Measurements from ENCODE around the gene MAD1L1. TPM values are rescaled to one million over a fixed set of nuclear protein-coding genes. Genes with fewer than 3 reads are reported as not detected.
"Not testable (repeated sequence)": the region's sequence is repeated elsewhere in the genome, so short reads cannot be mapped to it uniquely, and the experiment has no call there.

MAD1L1 gene
- total RNA-seq, 1 donor from 2014 or later = 17.9 TPM

DNA sequence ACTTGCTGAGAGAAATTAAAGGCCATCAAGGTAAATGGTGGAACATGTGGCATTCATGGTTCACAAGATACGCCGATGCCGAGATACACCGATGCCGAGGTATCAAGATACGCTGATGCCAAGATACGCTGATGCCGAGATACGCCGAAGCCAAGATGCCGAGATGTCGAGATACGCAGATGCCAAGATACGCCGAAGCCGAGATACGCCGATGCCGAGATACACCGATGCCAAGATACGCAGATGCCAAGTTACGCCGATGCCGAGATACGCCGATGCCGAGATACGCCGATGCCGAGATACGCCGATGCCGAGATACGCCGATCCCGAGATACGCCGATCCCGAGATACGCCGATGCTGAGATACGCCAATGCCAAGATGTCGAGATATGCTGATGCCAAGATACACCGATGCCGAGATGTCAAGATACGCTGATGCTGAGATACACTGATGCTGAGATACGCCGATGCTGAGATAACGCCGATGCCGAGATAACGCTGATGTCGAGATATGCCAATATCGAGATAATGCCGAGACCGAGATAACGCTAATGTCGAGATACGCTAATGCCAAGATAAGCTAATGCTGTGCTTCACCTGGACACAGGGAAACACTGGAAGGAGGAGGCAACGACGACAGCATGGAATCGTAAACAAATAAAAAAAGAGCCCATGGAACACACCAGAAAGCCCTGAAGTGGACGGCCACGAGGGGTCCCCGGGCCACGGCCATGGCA lies 172.6 kb downstream of the MAD1L1 start:
- no peak for ATAC-seq (ENCODE audit: poor library complexity)
- intact Hi-C loops (cut with DNase I) = no loop called here

DNA sequence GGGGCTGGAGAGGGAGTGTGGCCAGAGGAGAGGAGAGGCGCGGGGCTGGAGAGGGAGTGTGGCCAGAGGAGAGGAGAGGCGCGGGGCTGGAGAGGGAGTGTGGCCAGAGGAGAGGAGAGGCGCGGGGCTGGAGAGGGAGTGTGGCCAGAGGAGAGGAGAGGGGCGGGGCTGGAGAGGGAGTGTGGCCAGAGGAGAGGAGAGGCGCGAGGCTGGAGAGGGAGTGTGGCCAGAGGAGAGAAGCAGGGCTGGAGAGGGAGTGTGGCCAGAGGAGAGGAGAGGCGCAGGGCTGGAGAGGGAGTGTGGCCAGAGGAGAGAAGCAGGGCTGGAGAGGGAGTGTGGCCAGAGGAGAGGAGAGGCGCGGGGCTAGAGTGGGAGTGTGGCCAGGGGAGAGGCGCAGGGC lies 174.5 kb downstream of the MAD1L1 start:
- ATAC-seq (ENCODE audit: poor library complexity); intact Hi-C loops (cut with DNase I); DNase-seq: not testable (repeated sequence)

More for the DNA sequence above, 172.6 kb downstream of the MAD1L1 start:
- DNase-seq = no peak

DNA sequence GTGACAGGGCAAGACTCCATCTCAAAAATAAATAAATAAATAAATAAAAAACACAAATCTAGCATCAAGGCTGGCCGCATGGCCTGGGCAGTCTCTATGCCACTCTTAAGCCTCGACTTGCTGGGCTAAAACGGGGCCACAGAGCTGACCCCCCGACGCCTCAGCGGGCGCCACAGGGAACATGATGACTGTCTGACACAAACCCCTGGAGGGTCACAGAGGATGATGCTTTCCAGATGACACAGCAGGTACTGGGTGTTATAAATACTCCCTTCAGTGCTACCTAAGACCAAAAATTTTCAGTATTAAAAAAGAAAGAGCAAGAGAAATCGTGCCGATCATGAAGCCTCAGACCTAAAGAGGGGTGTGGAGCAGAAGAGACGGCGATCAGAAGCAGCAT lies 176.8 kb downstream of the MAD1L1 start:
- intact Hi-C loops (cut with DNase I) = no loop called here
- ATAC-seq (ENCODE audit: poor library complexity) = no peak

DNA sequence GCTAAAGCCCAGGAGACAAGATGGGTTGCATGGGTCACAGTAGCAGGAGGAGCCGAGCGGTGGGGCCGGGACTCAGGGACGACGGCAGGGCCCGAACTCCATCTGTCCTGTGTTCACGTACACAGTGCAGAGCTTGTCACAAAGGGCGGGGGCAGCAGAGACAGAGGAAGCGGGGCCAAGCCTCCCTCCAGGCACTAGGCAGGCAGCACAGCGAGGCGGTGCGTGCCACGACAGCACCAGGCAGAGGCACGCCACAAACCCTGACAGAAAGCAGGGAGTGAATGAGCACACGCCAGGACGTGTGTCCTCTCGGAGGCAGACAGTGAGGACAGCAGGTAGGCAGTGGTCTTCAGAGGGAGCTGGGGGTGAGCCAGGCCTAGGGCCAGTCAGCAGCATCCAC lies 177.8 kb downstream of the MAD1L1 start:
- DNase-seq (no peak), ATAC-seq (ENCODE audit: poor library complexity) (no peak)
- intact Hi-C loops (cut with DNase I) = no loop called here

More for the DNA sequence above, 176.8 kb downstream of the MAD1L1 start:
- no peak for DNase-seq

DNA sequence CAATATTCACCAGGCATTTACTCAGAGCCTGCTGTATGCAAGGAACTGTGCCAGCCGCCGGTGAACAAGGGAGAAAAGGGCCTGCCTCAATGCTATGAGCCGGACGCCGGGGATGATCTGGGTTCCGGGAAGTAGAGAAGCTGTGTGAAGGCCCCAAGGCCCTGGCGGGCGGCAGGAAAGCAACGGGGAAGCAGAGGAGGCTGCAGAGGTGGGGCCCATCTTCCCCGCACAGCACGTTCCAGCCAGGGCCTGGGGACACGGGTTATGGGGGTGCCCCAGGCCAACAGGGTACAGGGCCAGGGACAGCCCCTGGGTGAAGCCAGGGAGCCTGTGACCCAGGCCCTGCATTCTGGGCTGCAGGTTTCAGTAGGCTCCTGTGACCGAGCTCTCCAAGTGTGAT lies 179.3 kb downstream of the MAD1L1 start:
- no peak for ATAC-seq (ENCODE audit: poor library complexity)
- intact Hi-C loops (cut with DNase I) = no loop called here
- DNase-seq = no peak

DNA sequence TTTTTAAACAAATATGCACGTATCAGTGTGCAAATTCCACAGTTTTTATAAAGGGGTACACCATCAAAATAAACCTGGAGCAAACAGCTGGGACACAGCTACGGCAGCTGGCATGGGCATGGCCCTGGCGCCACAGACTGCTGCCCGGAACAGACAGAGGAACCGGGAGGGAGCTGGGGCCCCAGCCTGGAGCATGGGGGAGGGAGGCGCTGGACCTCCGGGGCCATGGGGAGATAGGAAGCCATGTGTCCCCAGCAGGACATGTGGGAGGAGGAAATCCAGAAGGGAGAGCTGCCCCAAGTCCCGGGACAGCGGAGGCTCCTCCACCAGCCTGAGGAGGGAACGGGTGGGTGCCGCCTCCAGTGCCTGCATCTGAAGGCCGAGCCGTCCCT lies 180.1 kb downstream of the MAD1L1 start:
- ATAC-seq (ENCODE audit: poor library complexity) = peak; percentile 75
- intact Hi-C loops (cut with DNase I) = no loop called here
- DNase-seq = no peak

DNA sequence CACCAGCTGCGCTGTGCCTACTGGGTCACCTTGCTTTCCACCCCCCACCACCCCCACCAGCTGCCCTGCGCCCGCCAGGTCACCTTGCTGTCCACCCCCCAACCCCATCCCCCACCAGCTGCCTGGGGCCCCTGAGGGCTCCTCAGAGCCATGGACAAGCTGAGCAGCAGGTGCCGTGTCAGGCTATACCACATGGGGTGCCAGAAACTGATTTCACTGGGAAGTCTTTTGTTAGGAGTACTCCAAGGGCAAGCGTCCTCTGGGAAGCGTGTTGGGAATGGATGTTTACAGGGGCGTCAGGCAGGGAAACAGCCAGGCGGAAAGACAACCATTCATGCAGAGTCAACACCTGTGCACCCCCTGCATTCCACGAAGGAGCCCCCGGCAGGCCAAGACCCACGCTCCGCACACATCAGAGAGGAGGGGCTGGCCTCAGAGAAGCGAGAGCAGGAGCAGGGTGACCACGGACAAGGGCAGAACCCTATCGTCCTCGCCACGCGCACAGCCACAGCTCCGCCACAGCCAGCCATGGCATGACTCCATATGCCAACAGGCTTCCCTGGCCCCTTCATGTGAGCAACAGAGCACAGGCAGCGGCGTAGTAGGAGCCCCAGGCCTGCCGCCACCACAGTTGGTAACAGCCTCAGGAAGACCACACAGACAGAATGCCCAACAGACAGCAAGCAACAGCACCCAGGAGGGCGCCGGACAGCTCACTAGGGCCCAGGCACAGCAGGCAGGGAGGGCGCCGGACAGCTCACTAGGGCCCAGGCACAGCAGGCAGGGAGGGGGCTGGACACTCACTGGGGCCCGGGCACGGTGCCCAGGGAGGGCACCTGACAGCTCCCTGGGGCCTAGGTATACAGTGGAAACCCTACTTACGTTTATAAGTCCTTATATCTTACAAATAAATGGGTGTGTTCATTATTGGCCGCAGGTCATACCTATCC lies 180.8 kb downstream of the MAD1L1 start:
- ATAC-seq (ENCODE audit: poor library complexity) = peak; percentile 53
- no peak for DNase-seq
- intact Hi-C loops (cut with DNase I) = no loop called here

DNA sequence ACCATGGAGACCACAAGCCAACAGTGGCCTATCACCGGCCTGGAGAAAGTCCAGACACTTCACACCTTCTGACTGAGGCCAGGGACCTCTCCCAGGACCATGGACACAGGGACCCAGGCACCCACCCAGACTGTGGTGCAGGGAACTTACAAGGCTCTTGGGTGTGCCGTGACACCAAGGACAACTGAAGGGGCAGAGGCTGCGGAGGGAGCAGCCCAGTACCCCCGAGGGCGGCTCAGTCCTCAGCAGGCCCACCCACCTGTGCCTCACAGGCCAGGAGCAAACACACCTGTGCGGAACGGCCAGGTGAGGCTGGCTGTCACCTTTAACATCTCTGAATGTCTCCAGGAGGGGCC lies 182.3 kb downstream of the MAD1L1 start:
- intact Hi-C loops (cut with DNase I) = no loop called here
- DNase-seq (no peak), ATAC-seq (ENCODE audit: poor library complexity) (no peak)

DNA sequence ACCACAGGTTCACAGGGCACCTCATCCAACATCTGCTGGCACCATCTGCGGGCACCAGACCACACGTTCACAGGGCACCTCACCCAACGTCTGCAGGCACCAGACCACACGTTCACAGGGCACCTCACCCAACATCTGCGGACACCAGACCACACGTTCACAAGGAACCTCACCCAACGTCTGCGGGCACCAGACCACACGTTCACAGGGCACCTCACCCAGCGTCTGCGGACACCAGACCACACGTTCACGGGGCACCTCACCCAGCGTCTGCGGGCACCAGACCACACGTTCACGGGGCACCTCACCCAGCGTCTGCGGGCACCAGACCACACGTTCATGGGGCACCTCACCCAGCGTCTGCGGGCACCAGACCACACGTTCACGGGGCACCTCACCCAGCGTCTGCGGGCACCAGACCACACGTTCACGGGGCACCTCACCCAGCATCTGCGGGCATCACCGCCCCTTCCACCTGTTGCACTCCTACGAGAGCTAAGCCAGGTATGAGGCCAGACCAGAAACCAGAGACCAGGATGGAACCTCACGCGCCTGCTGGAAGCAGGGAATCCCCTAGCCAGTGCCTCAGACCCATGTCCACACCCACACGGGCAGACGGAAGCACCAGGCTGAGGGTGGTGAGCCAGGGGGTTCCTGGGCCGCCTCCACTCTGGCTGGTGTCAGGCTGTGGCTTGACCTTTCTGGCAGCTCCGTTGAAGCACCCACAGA lies 182.8 kb downstream of the MAD1L1 start:
- DNase-seq (peak; percentile 28), ATAC-seq (ENCODE audit: poor library complexity) (no peak)
- intact Hi-C loops (cut with DNase I) = no loop called here

DNA sequence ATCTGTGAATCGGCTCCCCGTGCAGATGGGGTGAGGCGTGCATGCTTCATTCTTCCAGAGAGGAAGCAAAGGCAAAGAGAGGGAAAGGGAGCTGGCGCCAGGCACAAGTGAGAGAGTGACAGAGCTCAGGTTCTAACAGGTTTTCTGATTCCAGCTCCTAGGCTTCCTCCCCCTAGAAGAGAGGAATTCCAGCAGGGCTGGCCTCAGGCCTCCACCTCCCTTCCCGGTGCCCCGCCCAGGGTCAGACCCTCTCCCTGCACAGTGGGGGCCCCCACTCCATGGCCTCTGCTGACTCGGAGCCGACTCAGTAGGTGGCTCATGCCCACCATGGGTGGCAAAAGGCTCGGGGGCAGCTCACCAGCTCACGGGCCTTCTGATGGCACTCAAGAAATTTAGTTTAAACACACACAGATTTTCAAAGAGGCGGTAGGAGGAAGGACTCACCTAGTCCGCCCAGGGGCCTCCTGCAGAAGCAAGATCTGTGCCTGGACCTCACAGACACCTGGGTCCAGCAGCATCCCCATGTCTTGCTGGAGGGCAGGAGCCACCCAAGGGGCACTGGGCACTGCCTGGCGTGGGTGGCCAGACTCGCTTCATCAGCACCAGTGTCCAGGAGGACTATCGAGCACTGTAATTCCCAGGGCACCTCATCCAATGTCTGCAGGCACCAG lies 183.5 kb downstream of the MAD1L1 start:
- intact Hi-C loops (cut with DNase I) = no loop called here
- no peak for ATAC-seq (ENCODE audit: poor library complexity)
- DNase-seq = peak; percentile 30

DNA sequence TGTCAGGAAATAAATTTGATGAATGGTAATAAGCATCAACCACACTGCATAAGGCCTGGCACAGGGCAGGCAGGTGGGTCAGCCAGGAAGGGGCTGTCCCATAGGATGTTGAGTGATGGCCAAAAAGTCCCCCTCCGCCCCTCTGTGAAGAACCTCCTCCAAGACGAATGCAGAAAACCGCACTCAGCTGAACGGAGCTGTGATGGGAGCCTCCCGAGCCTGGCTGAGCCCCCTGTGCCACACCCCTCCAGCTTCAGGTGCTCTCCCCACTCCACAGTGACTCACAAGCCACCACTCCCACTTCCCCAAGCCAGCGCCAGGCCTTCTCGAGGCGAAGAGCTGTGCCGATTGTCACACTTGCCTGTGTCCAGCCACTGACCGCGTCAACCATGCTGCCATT lies 184.2 kb downstream of the MAD1L1 start:
- peak; percentile 24 for DNase-seq
- ATAC-seq (ENCODE audit: poor library complexity) = no peak
- intact Hi-C loops (cut with DNase I) = no loop called here

DNA sequence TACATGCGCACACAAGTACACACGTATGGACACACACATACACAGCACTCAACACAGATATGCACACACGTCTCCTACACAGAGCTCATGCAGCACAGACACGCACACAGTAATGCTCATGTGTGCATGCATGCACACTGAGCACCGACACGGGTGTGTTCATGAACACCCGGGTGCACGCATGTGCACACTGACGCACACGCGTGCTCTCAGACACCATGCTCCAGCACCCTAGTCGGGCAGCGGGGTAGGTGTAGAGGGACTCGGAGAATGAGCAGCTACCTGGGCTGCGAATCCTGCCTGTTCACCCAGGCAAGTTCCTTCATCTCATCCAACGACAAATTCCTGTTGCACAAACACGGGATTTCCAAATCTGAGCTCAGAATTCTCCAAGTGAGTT lies 184.7 kb downstream of the MAD1L1 start:
- no peak for ATAC-seq (ENCODE audit: poor library complexity)
- intact Hi-C loops (cut with DNase I) = no loop called here
- peak; percentile 17 for DNase-seq

DNA sequence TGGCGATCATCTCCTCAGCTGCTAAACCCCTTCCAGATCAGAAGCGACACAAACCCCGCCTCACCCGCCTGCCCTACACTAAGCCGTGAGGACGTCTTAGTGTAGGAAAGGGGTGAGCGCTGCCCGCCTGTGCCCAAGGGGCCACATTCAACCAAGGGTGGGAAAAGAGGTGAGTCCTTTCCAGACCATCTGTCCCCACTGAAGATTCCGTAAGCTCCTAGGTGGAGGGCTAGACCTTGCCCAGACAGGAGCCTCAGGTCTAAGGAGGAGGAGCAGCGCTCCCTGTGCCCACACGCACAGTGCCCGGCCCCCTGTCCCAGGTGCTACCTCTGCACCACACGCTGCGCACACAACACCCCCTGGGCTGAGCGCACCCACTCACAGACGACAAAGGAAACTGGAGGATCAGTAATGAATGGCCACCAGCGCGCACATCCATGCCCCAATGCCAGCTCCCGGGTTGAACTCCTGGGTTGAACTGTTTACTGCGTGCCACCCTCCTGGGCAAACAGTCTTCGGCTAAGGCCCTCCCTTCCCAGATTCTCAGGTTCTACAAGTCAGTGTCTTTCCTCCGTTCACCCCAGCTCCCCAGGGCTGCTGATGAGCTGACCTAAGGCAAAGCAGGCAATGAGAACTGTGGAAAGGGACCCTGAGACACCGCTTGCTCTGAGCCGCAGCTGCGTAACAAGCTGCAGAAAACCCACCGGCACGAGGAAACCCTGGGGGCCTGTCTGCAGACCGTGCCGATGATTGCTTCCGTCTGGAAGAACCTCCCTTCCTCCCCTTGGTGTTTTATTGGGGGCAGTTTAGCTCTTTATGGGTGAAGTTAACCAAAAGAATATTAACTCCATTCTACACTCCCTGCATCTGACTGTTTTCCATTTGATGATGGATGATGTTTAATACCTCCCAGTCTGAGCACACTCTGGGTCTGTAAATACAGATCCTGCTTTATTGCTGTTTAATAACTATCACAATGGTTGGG lies 185.9 kb downstream of the MAD1L1 start:
- intact Hi-C loops (cut with DNase I) = no loop called here
- DNase-seq (peak; percentile 18), ATAC-seq (ENCODE audit: poor library complexity) (no peak)

DNA sequence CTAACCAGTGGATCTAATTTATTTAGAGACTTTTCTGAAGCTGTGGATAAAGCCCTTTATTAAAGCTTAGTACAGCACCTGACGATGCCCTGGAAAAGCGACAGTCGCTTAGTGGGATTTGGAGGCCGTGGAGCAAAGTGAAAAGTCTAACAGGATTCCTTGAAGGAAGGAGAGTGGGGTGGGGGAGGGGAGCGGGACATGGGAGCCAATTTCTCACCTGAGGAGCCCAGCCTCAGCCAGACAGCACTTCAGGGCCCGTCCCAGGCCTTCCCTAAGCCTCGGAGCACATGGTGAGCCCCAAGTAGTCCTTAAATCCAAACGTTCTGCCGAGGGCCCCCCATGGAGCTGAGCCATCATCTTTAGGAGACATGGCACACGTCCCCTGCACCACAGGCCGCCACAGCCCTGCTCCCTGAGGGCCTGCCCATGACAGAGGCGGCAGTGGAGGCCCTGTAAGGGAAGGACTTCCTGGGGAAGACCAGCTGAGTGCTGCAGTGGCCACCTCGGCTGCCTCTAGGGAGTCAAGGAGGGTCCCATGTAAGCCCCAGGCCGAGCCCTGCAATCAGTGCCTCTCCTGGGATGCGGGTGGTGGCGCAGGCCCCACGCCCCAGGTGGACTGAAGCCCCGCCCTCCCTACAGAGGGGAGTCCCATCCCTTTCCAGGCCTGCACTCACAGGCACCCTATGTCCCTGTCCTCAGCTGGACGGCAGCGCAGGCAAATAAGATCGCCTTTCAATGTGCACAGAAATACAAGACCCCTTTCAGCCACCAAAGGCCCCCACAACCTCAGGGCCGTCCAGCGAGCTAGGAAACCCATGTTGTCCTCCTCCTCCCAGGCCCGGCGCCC lies 187.0 kb downstream of the MAD1L1 start:
- DNase-seq (peak; percentile 34), ATAC-seq (ENCODE audit: poor library complexity) (no peak)
- intact Hi-C loops (cut with DNase I) = no loop called here

DNA sequence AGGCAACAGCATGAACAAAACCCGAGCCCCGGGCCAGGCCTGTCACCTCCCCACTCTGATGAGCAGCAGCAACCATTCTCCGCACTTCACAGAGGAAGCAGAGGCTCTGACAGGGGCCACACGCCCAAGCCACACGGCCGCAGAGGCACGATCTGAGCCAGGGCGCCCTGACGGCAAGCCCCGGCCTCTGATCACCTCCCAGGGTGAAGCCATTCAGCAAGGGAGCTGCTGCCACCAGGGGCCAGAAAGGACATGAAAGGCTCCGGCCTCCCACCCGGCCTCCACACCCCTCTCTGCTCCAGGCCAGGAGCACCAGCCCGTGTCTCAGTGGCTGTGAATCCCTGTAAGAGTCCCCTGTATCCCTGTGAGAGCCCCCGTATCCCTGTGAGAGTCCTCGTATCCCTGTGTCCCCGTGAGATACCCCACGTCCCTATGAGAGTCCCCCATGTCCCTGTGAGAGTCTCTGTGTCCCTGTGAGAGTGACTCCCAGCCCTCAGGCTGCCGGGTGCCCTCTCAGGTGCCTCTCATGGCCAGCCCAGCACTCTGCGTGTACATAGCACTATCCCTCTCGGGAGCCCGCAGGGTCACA lies 187.8 kb downstream of the MAD1L1 start:
- ATAC-seq (ENCODE audit: poor library complexity) = no peak
- intact Hi-C loops (cut with DNase I) = no loop called here
- peak; percentile 29 for DNase-seq

DNA sequence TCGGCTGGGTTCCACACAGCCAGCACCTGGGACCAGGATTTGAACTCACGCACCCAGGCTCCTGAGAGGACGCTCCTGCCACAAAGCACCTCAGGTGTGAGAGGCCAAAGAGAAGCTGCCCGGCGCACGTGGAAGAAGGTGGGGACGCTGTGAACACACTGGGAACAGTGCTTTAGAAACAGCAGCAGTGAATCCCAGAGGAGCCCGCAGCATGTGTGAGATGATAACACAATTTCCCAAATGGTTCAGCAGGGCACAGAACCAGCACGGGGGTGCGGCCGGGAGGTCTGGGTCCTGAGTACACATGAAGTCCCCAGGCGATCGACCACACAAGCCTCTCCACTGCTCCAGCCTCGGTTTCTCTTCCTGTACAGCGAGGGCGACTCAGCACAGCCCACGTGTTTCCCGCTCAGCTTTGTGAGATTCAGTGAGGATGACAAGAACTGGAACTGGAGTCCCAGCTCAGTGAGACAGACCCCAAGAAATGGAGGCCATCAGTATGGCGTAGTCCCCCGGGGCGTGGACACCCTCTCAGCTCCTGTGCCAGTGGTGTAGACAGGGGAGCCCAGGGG lies 188.3 kb downstream of the MAD1L1 start:
- intact Hi-C loops (cut with DNase I) = no loop called here
- ATAC-seq (ENCODE audit: poor library complexity) = no peak

More for the DNA sequence above, 188.3 kb downstream of the MAD1L1 start:
- peak; percentile 37 for DNase-seq
